GM12865 (cell line): ENCODE data around the gene MGAT2.

Experiments used
- DNase-seq: peaks from one replicate; pipeline ENCODE4 v3.0.0; 2010; ENCODE audit warnings: low read depth
- H3K4me3 ChIP-seq: 2 replicates; pipeline ENCODE4 v1.5.1; 2011; ENCODE audit warnings: mild to moderate bottlenecking, low read depth, low read length, control low read depth
- TF ChIP-seq, protein P1 (sequence below): IDR thresholded peaks from 2 replicates; pipeline ENCODE4 v1.5.1; 2011; ENCODE audit warnings: low read length, control low read depth, low read depth, inconsistent platforms; ENCODE audit not compliant: insufficient read depth; ENCODE audit errors: missing control alignments

MGAT2 gene

GRCh38 chr14:49670475-49670874, 49.9 kb downstream of the MGAT2 start:
- no peak overlapping the region for H3K4me3 ChIP-seq
- no peak for DNase-seq

More at GRCh38 chr14:49670475-49670874, 49.9 kb downstream of the MGAT2 start:
- TF ChIP-seq, protein P1, sequence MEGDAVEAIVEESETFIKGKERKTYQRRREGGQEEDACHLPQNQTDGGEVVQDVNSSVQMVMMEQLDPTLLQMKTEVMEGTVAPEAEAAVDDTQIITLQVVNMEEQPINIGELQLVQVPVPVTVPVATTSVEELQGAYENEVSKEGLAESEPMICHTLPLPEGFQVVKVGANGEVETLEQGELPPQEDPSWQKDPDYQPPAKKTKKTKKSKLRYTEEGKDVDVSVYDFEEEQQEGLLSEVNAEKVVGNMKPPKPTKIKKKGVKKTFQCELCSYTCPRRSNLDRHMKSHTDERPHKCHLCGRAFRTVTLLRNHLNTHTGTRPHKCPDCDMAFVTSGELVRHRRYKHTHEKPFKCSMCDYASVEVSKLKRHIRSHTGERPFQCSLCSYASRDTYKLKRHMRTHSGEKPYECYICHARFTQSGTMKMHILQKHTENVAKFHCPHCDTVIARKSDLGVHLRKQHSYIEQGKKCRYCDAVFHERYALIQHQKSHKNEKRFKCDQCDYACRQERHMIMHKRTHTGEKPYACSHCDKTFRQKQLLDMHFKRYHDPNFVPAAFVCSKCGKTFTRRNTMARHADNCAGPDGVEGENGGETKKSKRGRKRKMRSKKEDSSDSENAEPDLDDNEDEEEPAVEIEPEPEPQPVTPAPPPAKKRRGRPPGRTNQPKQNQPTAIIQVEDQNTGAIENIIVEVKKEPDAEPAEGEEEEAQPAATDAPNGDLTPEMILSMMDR, result no peak
